Endothelial cell (in vitro differentiated cells): ENCODE measurements around the gene TNFSF15. TPM values are rescaled to one million over a fixed set of nuclear protein-coding genes. Genes with fewer than 3 reads are reported as not detected.

Experiments
- DNase-seq: peaks from one replicate; pipeline ENCODE4 v3.0.0; 2021; ENCODE audit warnings: low spot score
- H3K27ac Mint-ChIP-seq: one replicate; pipeline ENCODE4 v1.8.0; 2021; ENCODE audit warnings: mixed read lengths, inconsistent platforms; ENCODE audit not compliant: unreplicated experiment
- H3K27me3 Mint-ChIP-seq: one replicate; pipeline ENCODE4 v1.8.0; 2021; ENCODE audit warnings: mild to moderate bottlenecking, moderate library complexity, mixed read lengths, inconsistent platforms; ENCODE audit not compliant: unreplicated experiment
- H3K36me3 Mint-ChIP-seq: one replicate; pipeline ENCODE4 v1.8.0; 2021; ENCODE audit warnings: mild to moderate bottlenecking, low read depth, mixed read lengths, inconsistent platforms; ENCODE audit not compliant: unreplicated experiment
- H3K4me1 Mint-ChIP-seq: one replicate; pipeline ENCODE4 v1.8.0; 2021; ENCODE audit warnings: mild to moderate bottlenecking, mixed read lengths, inconsistent platforms; ENCODE audit not compliant: unreplicated experiment
- H3K4me3 Mint-ChIP-seq: one replicate; pipeline ENCODE4 v1.8.0; 2021; ENCODE audit warnings: mild to moderate bottlenecking, mixed read lengths, inconsistent platforms; ENCODE audit not compliant: unreplicated experiment
- H3K9me3 Mint-ChIP-seq: one replicate; pipeline ENCODE4 v1.8.0; 2021; ENCODE audit warnings: mixed read lengths, inconsistent platforms; ENCODE audit not compliant: unreplicated experiment
- CTCF ChIP-seq: fragments of 200-600 bp; sonication (generic); IDR thresholded peaks from one replicate; pipeline ENCODE4 v1.5.0; 2021; ENCODE audit warnings: antibody characterized with exemption; ENCODE audit not compliant: unreplicated experiment
- total RNA-seq: library from RNA; stranded (reverse); fragmentation: NEBNext Ultra II Directional; extraction: Animal tissue kit (Norgen Biotek cat#: 25700); gene quantifications from one replicate; pipeline ENCODE4 v1.2.1, GENCODE V29; 2021; ENCODE audit not compliant: unreplicated experiment

The TNFSF15 gene
- total RNA-seq, 1 donor from 2014 or later = not detected

- Mint-ChIP-seq H3K4me1 (no peaks in the 10 kb centered on the region), H3K27me3 (peaks cover 4% of the 10 kb centered on the region), H3K9me3 (no peaks in the 10 kb centered on the region), H3K4me3 (no peak overlapping the region), H3K36me3 (no peaks in the 10 kb centered on the region), H3K27ac (no peak overlapping the region)
- DNase-seq = no peak
- no peak for TF ChIP-seq CTCF
These were observed 12.3 kb upstream of the TNFSF15 start for GRCh38 chr9:114818178-114818577.

DNA sequence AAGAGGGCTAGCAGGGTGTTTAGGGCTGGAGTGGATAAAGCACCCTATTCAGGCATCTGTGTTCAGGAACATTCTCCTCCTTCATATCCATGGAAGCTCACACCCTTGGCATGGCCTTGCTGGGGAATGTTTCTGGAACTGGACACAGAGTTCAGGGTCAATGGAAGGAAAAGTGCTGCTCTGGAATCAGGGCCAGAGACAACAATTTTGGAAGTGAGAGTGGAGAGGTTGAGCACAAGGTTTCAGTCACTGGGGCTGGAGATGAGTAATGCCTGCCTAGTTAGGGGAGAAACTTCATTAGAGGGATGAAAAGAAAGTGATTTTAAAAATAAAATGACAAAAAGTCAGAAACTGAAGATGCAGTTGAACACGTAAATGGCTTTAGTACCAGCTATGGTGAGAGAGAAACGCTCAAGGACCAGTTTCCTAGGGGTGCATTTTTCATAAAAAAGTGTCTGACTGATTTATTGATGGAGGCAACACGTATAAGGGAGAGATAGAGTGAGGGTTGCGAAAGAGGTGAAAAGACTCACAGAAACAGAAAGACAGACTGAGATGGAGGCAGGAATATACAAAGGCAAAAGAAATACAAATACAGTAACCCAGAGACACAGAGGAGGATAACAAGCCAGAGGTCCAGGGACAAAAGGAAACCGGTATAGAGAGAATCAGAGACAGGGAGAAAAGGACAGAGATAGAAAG, 8.0 kb upstream of the TNFSF15 start:
- no peak for TF ChIP-seq CTCF
- Mint-ChIP-seq H3K27me3 (peaks cover 4% of the 10 kb centered on the region), H3K4me3 (no peak overlapping the region), H3K27ac (no peak overlapping the region), H3K9me3 (no peaks in the 10 kb centered on the region), H3K4me1 (no peaks in the 10 kb centered on the region), H3K36me3 (no peaks in the 10 kb centered on the region)
- DNase-seq = no peak

DNA sequence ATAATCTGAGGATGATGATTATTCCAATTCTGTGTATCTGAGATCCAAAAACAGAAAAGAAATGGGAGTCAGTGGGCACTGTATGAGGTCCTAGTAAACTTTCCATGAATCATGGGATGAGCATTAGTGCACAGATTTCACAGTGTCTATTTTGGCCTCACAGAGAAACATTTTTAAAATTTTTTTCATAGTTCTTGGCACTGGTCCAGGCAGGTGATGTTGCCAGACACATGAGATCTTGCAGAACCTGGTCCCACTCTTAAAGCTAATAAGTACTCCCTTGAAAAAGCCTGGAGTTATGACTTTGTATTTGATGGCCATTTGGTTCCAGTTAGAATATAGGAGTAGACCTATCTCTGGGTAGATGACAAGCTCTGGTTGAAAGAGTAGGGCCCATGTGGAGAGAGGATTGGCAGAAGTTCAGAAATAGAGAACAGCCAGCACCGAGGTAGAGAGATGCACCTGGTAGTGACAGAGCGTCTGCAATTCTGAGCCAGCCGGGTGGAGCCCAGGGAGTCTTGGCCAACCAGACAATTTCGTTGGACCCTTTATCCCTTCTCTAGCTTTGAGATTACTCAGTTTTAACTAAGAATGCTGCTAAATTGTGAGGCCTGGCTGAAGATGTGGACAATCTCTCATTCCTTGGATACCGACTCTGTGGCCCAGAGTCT, 6.3 kb upstream of the TNFSF15 start:
- Mint-ChIP-seq H3K4me3 (no peak overlapping the region), H3K27ac (no peak overlapping the region), H3K9me3 (no peaks in the 10 kb centered on the region), H3K27me3 (peaks cover 4% of the 10 kb centered on the region), H3K4me1 (no peaks in the 10 kb centered on the region), H3K36me3 (no peaks in the 10 kb centered on the region)
- no peak for DNase-seq
- no peak for TF ChIP-seq CTCF

DNA sequence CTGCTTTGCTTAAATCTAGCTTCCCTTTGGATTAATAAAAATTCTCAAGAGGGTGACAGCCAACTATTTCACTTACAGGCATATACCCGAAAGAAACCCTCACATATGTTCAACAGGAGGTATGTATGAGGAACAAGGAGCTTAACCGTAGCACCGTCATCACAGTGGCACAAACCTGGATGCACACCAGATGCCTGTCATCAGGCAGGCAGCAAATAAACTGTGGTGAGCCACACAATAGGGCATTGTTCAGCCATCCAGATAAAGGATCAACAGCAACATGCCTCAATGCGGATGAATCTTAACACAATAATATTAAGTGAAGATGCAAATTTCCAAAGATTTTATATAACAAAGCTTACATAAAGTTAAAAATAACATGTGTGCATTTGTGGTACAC, 5.5 kb upstream of the TNFSF15 start:
- Mint-ChIP-seq H3K9me3 (no peaks in the 10 kb centered on the region), H3K4me1 (no peaks in the 10 kb centered on the region), H3K27me3 (peaks cover 2% of the 10 kb centered on the region), H3K27ac (no peak overlapping the region), H3K36me3 (no peaks in the 10 kb centered on the region), H3K4me3 (no peak overlapping the region)
- no peak for DNase-seq
- no peak for TF ChIP-seq CTCF

- no peaks in the 10 kb centered on the region for H3K36me3 Mint-ChIP-seq
- no peaks in the 10 kb centered on the region for H3K4me1 Mint-ChIP-seq
- H3K4me3 Mint-ChIP-seq = no peak overlapping the region
- no peak for TF ChIP-seq CTCF
- DNase-seq = no peak
- no peaks in the 10 kb centered on the region for H3K9me3 Mint-ChIP-seq
- H3K27me3 Mint-ChIP-seq = peaks cover 2% of the 10 kb centered on the region
- H3K27ac Mint-ChIP-seq = no peak overlapping the region
These were observed 4.8 kb upstream of the TNFSF15 start for GRCh38 chr9:114810614-114811013.
